Parathyroid adenoma (tissue), 2 donors: ENCODE results near the gene PTBP1.

Experiments
- H2AFZ ChIP-seq: fragments of 300-600 bp; sonication (generic); one replicate; pipeline ENCODE4 v1.7.0; 2017; ENCODE audit warnings: antibody characterized with exemption, mild to moderate bottlenecking
- H3K27ac ChIP-seq: fragments of 300-600 bp; sonication (generic); one replicate; pipeline ENCODE4 v1.7.0; 2017
- H3K27me3 ChIP-seq: fragments of 300-600 bp; sonication (generic); one replicate; pipeline ENCODE4 v1.7.0; 2017; ENCODE audit warnings: low read length; ENCODE audit not compliant: control insufficient read depth, insufficient read depth
- H3K36me3 ChIP-seq: fragments of 300-600 bp; sonication (generic); one replicate; pipeline ENCODE4 v1.7.0; 2017; ENCODE audit warnings: low read length; ENCODE audit not compliant: control insufficient read depth, insufficient read depth
- H3K4me1 ChIP-seq: fragments of 300-600 bp; sonication (generic); one replicate; pipeline ENCODE4 v1.7.0; 2017; ENCODE audit warnings: control low read depth
- H3K4me2 ChIP-seq: fragments of 300-600 bp; sonication (generic); one replicate; pipeline ENCODE4 v1.7.0; 2017; ENCODE audit warnings: low read length
- H3K4me3 ChIP-seq: fragments of 300-600 bp; sonication (generic); one replicate; pipeline ENCODE4 v1.7.0; 2017; ENCODE audit warnings: low read depth, low read length
- H3K79me2 ChIP-seq: fragments of 300-600 bp; sonication (generic); one replicate; pipeline ENCODE4 v1.7.0; 2017; ENCODE audit warnings: control low read depth
- H3K9ac ChIP-seq: fragments of 300-600 bp; sonication (generic); one replicate; pipeline ENCODE4 v1.7.0; 2017; ENCODE audit warnings: mild to moderate bottlenecking
- H3K9me3 ChIP-seq: fragments of 300-600 bp; sonication (generic); one replicate; pipeline ENCODE4 v1.7.0; 2017; ENCODE audit warnings: low read length; ENCODE audit not compliant: control insufficient read depth
- TF ChIP-seq, protein P1 (sequence below): fragments of 300-600 bp; sonication (generic); IDR thresholded peaks from one replicate; pipeline ENCODE4 v1.7.0; 2017; ENCODE audit warnings: antibody characterized with exemption, mild to moderate bottlenecking
- donor health status: primary hyperparathyroidism.

Gene PTBP1

DNA sequence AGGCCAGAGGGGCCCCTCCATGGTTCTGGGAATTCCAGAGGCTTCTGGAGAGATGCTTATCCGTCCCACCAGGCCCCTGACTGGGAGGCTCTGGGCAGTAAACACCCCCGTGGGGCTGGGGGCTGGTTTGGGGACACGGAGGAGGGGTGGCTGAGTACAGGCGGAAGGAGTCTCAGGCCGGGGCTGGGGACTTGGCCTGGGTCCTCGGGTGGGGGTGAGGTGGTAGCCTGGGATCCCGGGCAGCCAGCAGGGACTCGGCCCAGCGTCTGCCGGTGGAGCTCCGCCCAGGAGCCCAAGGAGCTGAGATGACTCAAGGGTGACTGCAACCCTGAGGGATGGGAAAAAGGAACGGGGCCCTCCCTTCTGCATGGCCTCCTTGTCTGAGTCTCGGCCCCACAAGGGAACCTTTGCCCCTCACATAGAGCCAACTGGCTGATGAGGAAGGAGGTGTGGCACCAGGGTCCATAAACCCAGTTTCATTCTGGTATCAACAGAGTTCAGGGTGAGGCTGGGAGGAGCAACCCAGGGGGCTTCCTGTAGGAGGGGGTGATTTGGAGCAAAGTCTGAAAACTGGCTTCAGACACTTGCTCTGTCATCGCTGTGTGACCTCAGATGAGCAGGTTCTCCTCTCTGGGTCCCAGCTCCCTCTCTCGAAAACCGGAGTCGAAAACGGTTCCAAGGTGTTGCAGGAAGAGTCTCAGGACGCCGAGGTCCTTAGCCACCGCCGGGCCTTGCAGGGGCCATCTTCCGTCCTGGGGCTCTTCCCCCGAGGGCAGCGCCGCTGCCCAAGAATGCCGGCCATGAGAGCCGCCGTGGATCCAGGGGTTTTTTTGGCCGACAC, 45.5 kb upstream of the PTBP1 start:
- no peak overlapping the region for H3K4me3 ChIP-seq
- TF ChIP-seq, protein P1, sequence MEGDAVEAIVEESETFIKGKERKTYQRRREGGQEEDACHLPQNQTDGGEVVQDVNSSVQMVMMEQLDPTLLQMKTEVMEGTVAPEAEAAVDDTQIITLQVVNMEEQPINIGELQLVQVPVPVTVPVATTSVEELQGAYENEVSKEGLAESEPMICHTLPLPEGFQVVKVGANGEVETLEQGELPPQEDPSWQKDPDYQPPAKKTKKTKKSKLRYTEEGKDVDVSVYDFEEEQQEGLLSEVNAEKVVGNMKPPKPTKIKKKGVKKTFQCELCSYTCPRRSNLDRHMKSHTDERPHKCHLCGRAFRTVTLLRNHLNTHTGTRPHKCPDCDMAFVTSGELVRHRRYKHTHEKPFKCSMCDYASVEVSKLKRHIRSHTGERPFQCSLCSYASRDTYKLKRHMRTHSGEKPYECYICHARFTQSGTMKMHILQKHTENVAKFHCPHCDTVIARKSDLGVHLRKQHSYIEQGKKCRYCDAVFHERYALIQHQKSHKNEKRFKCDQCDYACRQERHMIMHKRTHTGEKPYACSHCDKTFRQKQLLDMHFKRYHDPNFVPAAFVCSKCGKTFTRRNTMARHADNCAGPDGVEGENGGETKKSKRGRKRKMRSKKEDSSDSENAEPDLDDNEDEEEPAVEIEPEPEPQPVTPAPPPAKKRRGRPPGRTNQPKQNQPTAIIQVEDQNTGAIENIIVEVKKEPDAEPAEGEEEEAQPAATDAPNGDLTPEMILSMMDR: no peak
- H3K9ac ChIP-seq: no peak overlapping the region
- H3K79me2 ChIP-seq: no peaks in the 10 kb centered on the region
- no peak overlapping the region for H3K4me2 ChIP-seq
- no peaks in the 10 kb centered on the region for H3K4me1 ChIP-seq
- no peaks in the 10 kb centered on the region for H3K9me3 ChIP-seq
- no peaks in the 10 kb centered on the region for H3K36me3 ChIP-seq
- no peaks in the 10 kb centered on the region for H3K27me3 ChIP-seq
- no peak overlapping the region for H3K27ac ChIP-seq
- H2AFZ ChIP-seq: no peak overlapping the region

DNA sequence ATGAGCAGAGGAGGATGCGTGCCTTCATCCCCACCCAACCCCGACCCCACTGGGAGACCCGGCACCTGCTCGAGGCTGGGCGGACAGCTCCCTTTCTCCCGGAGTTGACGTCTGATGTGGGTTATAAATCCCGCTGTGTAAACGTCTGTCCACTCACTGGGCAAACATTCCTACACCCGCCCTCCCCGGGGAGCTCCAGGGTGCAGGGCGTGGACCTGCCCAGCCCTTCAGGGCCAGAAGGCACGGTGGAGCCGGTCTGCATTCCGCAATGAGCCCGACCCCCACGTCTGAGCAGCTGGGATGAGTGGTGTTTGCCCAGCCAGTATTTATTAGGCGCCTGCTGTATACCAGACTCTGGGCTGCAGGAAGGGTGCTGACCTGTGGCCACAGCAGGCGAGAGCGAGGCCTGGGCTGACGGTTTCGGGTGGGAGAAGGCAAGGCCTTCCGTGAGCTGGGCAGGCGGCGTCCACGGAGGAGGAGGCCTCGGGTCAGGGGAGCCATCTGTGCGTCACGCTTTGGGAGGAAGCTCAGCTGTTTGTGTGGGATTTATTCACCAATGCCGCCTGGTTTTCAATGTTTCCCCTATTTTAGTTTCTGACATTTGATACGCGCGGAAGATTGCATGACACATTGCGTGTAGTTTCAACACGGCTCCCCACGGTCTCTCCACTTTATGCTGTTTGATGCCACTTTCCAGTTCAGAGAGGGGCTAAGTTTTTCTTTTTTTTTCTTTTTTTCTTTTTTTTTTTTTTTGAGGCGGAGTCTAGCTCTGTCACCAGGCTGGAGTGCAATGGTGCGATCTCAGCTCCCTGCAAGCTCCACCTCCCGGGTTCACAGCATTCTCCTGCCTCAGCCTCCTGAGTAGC, 44.4 kb upstream of the PTBP1 start:
- Histone ChIP-seq H3K4me3 (no peak overlapping the region), H3K36me3 (no peaks in the 10 kb centered on the region), H3K27ac (no peak overlapping the region), H3K79me2 (no peaks in the 10 kb centered on the region), H3K4me1 (no peaks in the 10 kb centered on the region), H3K4me2 (no peak overlapping the region), H3K9me3 (no peaks in the 10 kb centered on the region), H3K27me3 (no peaks in the 10 kb centered on the region), H3K9ac (no peak overlapping the region), H2AFZ (no peak overlapping the region)
- TF ChIP-seq, protein P1: no peak

DNA sequence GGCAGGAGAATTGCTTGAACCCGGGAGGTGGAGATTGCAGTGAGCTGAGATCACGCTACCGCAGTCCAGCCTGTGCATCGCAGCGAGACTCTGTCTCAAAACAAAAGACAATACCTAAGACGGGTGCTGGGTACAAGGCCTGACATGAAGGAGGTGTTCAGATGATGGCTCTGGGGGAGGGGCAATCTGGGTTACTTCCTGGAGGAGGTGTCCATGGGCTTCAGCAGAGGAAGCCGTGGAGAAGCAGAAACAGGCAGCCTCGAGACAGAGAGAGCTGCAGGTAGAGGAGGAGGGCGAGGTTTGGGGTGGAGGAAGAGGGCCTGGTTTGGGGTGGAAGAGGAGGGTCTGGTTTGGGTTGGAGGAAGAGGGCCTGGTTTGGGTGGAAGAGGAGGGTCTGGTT, 42.7 kb upstream of the PTBP1 start:
- H3K4me3 ChIP-seq: no peak overlapping the region
- no peak overlapping the region for H3K9ac ChIP-seq
- no peaks in the 10 kb centered on the region for H3K4me1 ChIP-seq
- no peaks in the 10 kb centered on the region for H3K27me3 ChIP-seq
- no peak overlapping the region for H3K27ac ChIP-seq
- H3K4me2 ChIP-seq: no peak overlapping the region
- H3K36me3 ChIP-seq: no peaks in the 10 kb centered on the region
- TF ChIP-seq, protein P1: no peak
- H3K9me3 ChIP-seq: no peaks in the 10 kb centered on the region
- no peak overlapping the region for H2AFZ ChIP-seq
- H3K79me2 ChIP-seq: no peaks in the 10 kb centered on the region

DNA sequence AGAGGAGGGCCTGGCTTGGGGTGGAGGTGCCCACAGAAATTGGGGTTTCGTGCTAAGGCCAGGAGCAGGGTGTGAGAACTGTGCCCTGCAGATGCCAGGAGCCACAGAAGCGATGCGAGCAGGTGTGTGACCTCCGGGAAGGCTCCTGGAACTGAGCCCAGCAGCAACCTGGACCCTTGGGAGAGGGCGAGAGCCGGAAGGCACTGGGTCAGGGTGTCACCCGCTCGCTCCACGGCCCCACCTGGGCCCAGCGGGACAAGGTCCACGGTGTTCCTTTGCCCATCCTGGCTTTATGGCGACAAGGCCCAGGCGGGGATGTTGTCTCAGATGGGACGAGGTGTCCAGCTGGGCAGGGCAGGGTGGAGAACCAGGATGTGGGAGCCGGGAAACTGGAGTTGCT, 42.2 kb upstream of the PTBP1 start:
- Histone ChIP-seq H3K4me1 (no peaks in the 10 kb centered on the region), H3K27me3 (no peaks in the 10 kb centered on the region), H3K9me3 (no peaks in the 10 kb centered on the region), H3K36me3 (no peaks in the 10 kb centered on the region), H3K27ac (no peak overlapping the region), H3K4me2 (no peak overlapping the region), H3K9ac (no peak overlapping the region), H3K4me3 (no peak overlapping the region), H3K79me2 (no peaks in the 10 kb centered on the region), H2AFZ (no peak overlapping the region)
- TF ChIP-seq, protein P1: no peak
